A673 (cell line): Measurements from ENCODE around the gene AGO3.

ENCODE experiments used
- CTCF ChIP-seq: fragments of 300-800, 200-600 bp; sonication (generic); conservative IDR thresholded peaks from 2 replicates; pipeline ENCODE4 v1.5.1; 2017; ENCODE audit warnings: low read depth, mild to moderate bottlenecking, antibody characterized with exemption, low read length, moderate library complexity, mixed read lengths
- EZH2 ChIP-seq: fragments of 200-600 bp; sonication (generic); IDR thresholded peaks from 2 replicates; pipeline ENCODE4 v1.6.1; 2017; ENCODE audit warnings: borderline replicate concordance, low read depth, mild to moderate bottlenecking, mixed read lengths, antibody characterized with exemption, low read length; ENCODE audit not compliant: poor library complexity, severe bottlenecking

- TF ChIP-seq CTCF, result no peak
- no peak for TF ChIP-seq EZH2
Measured at GRCh38 chr1:35932941-35933340, 2.0 kb downstream of the AGO3 start.
